LNCaP clone FGC (cell line): ENCODE data around the gene NRXN3.

Source experiments
- DNase-seq: peaks from one replicate; pipeline ENCODE4 v3.0.0-alpha.2; 2011; ENCODE audit warnings: low read depth
- H3K4me3 ChIP-seq: 2 replicates; pipeline ENCODE4 v1.5.1; 2011; ENCODE audit warnings: mild to moderate bottlenecking, low read depth, low read length, control low read depth
- TF ChIP-seq, protein P1 (sequence below): IDR thresholded peaks from 2 replicates; pipeline ENCODE4 v1.5.1; 2012; ENCODE audit warnings: mild to moderate bottlenecking; ENCODE audit not compliant: control insufficient read depth, insufficient read depth; ENCODE audit errors: extremely low read depth

NRXN3 gene

DNA sequence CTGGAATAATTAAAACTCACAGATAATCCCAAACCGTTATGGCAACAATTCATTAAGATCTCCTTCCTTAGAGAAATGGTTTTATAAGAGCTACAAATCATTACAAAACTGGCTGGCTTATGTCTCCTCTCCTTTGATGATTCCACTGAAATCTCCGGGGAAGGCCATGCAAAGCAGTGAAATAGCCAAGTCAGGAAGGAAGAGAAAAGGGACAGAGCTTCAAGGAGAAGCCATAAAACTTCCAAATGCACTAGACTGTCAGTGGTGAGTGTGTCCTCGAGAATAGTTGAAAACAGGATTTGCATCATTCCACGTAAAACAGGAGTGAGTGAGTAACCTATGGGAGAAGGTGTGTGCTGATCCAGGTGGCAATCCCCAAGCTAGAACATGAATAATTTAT is 1711.1 kb downstream of the NRXN3 start:
- no peak for DNase-seq
- TF ChIP-seq, protein P1, sequence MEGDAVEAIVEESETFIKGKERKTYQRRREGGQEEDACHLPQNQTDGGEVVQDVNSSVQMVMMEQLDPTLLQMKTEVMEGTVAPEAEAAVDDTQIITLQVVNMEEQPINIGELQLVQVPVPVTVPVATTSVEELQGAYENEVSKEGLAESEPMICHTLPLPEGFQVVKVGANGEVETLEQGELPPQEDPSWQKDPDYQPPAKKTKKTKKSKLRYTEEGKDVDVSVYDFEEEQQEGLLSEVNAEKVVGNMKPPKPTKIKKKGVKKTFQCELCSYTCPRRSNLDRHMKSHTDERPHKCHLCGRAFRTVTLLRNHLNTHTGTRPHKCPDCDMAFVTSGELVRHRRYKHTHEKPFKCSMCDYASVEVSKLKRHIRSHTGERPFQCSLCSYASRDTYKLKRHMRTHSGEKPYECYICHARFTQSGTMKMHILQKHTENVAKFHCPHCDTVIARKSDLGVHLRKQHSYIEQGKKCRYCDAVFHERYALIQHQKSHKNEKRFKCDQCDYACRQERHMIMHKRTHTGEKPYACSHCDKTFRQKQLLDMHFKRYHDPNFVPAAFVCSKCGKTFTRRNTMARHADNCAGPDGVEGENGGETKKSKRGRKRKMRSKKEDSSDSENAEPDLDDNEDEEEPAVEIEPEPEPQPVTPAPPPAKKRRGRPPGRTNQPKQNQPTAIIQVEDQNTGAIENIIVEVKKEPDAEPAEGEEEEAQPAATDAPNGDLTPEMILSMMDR: no peak
- H3K4me3 ChIP-seq: no peak overlapping the region

DNA sequence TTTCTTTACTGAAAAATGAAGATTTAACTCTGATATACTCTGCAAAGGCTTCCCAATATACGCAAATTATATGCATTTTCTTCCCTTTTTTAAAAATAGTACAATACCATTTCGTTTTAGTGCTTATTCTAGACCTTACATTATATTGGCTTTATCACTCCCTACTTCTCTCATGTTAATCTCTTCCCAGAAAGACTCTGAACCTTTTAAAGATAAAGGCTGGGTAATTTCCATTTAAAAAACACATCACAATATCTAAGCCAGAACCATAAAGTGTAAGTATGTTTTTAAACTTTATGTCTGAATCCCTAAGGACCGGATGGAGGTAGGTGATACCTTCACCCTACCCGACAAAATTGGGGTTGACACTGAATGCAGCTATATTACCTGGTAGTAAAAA is 1720.4 kb downstream of the NRXN3 start:
- no peak for DNase-seq
- no peak overlapping the region for H3K4me3 ChIP-seq
- TF ChIP-seq, protein P1: no peak

DNA sequence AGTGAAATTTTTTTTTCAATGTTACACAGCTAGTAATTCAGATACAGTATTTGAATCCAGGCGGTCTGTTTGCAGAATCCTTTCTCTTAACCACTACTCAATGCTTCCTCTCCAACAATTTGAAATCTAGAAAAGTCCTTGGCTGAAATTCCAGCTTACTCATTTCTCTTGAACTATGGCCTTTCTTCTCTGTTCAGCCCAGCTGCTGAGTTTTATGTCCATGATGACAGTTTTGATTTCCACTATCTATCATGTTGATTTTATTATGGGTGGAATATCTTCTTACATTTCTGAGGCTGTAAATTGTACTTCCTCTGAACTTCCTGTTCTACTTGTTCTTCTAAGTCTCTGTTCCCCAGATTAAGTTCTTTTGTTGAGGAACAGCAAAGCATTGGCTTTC is 1725.8 kb downstream of the NRXN3 start:
- H3K4me3 ChIP-seq: no peak overlapping the region
- TF ChIP-seq, protein P1: no peak
- no peak for DNase-seq

- no peak for DNase-seq
- no peak overlapping the region for H3K4me3 ChIP-seq
- TF ChIP-seq, protein P1: no peak
Observed at GRCh38 chr14:79899610-79900009, 1729.4 kb downstream of the NRXN3 start.

GRCh38 chr14:79904497-79904896 is 1734.3 kb downstream of the NRXN3 start:
- no peak overlapping the region for H3K4me3 ChIP-seq
- no peak for DNase-seq
- TF ChIP-seq, protein P1: no peak

- no peak overlapping the region for H3K4me3 ChIP-seq
- no peak for DNase-seq
- TF ChIP-seq, protein P1: no peak
Observed at GRCh38 chr14:79906994-79907393, 1736.8 kb downstream of the NRXN3 start.

DNA sequence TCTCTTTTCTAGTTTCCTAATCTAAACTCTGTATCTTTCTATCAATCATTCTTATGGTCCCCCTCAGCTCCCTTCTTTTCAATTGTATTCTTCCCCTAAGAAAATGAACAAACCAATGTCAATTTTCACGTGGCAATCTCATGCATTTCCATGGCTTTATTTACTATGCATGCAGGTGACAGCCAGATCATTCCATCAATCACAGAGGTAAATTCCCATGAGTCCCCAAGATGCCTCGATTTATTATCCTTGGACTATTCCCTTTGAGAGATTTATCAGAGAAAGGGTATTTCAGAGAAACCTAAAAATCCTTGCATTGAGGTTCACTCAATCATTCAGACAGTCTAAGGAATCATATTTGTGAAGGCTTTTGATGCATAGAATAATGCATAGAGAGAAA is 1739.9 kb downstream of the NRXN3 start:
- H3K4me3 ChIP-seq: no peak overlapping the region
- TF ChIP-seq, protein P1: no peak
- no peak for DNase-seq
